DMS 273 (cell line): ENCODE data around the gene DOCK9.

ENCODE experiments used
- DNase-seq: peaks from one replicate; lab custom pipeline; 2025; ENCODE audit not compliant: unreplicated experiment; lab: John Stamatoyannopoulos, UW

The DOCK9 gene

GRCh38 chr13:98800078-98800477, 177.8 kb downstream of the DOCK9 start:
- no peak for DNase-seq

GRCh38 chr13:98798849-98799645, 178.8 kb downstream of the DOCK9 start:
- DNase-seq, result no peak

- no peak for DNase-seq
Measured at GRCh38 chr13:98797456-98797855, 180.4 kb downstream of the DOCK9 start.

- no peak for DNase-seq
Measured at GRCh38 chr13:98796798-98797197, 181.1 kb downstream of the DOCK9 start.

GRCh38 chr13:98796191-98796590, 181.7 kb downstream of the DOCK9 start:
- no peak for DNase-seq

GRCh38 chr13:98795220-98795619, 182.6 kb downstream of the DOCK9 start:
- DNase-seq, result no peak

GRCh38 chr13:98794498-98794897, 183.4 kb downstream of the DOCK9 start:
- no peak for DNase-seq

GRCh38 chr13:98792785-98793495, 184.9 kb downstream of the DOCK9 start:
- no peak for DNase-seq

GRCh38 chr13:98792321-98792720, 185.5 kb downstream of the DOCK9 start:
- DNase-seq, result no peak

GRCh38 chr13:98791611-98792010, 186.3 kb downstream of the DOCK9 start:
- DNase-seq, result no peak

- no peak for DNase-seq
Measured at GRCh38 chr13:98787996-98788395, 189.9 kb downstream of the DOCK9 start.

- DNase-seq, result no peak
Measured at GRCh38 chr13:98787173-98787572, 190.7 kb downstream of the DOCK9 start.

GRCh38 chr13:98786023-98786422, 191.8 kb downstream of the DOCK9 start:
- DNase-seq, result no peak

- no peak for DNase-seq
Measured at GRCh38 chr13:98785405-98785804, 192.5 kb downstream of the DOCK9 start.

- no peak for DNase-seq
Measured at GRCh38 chr13:98784666-98785065, 193.2 kb downstream of the DOCK9 start.

- no peak for DNase-seq
Measured at GRCh38 chr13:98783856-98784478, 193.9 kb downstream of the DOCK9 start.

- no peak for DNase-seq
Measured at GRCh38 chr13:98782654-98783053, 195.2 kb downstream of the DOCK9 start.

GRCh38 chr13:98781905-98782304, 196.0 kb downstream of the DOCK9 start:
- no peak for DNase-seq

GRCh38 chr13:98781470-98781869, 196.4 kb downstream of the DOCK9 start:
- no peak for DNase-seq

- DNase-seq, result no peak
Measured at GRCh38 chr13:98781045-98781444, 196.8 kb downstream of the DOCK9 start.

GRCh38 chr13:98780451-98780850, 197.4 kb downstream of the DOCK9 start:
- no peak for DNase-seq

- DNase-seq, result no peak
Measured at GRCh38 chr13:98779695-98780094, 198.2 kb downstream of the DOCK9 start.
